Stimulated activated CD4-positive, alpha-beta T cell treated with anti-CD3 and anti-CD28 coated beads, TNF-alpha, amount 100 ng/mL, for 48 hours (primary cell): Measurements from ENCODE around the gene ACTL6B.
"Not testable (repeated sequence)": the region's sequence is repeated elsewhere in the genome, so short reads cannot be mapped to it uniquely, and the experiment has no call there.

Source experiments
- DNase-seq, 3 donors: peaks; one replicate each; pipeline ENCODE4 v3.0.0-alpha.2; 2020; ENCODE audit warnings: low read depth in 3 of 3

Gene ACTL6B

GRCh38 chr7:100671353-100672327 is 15.4 kb upstream of the ACTL6B start:
- DNase-seq, result no peak

GRCh38 chr7:100670074-100670473 is 13.8 kb upstream of the ACTL6B start:
- DNase-seq, result no peak

- not testable (repeated sequence) for DNase-seq
Measured at GRCh38 chr7:100669106-100669505, 12.9 kb upstream of the ACTL6B start.

- no peak for DNase-seq
Measured at GRCh38 chr7:100668069-100668449, 11.8 kb upstream of the ACTL6B start.

GRCh38 chr7:100667331-100668068 is 11.3 kb upstream of the ACTL6B start:
- no peak for DNase-seq

GRCh38 chr7:100665168-100665726 is 9.0 kb upstream of the ACTL6B start:
- DNase-seq, result no peak

- DNase-seq, result not testable (repeated sequence)
Measured at GRCh38 chr7:100662194-100662776, 6.0 kb upstream of the ACTL6B start.

- no peak for DNase-seq
Measured at GRCh38 chr7:100654908-100655831, 1.1 kb downstream of the ACTL6B start.

GRCh38 chr7:100649826-100650565 is 6.3 kb downstream of the ACTL6B start:
- DNase-seq, result no peak

- no peak for DNase-seq
Measured at GRCh38 chr7:100642534-100642907, 13.7 kb downstream of the ACTL6B start.

GRCh38 chr7:100641860-100642533 is 14.3 kb downstream of the ACTL6B start:
- DNase-seq, result no peak

- DNase-seq, result no peak
Measured at GRCh38 chr7:100641463-100641859, 14.8 kb downstream of the ACTL6B start, which contains the start of gene TFR2. Gene TFR2, minus strand, starts transcription at chr7:100641552. Its CDS starts 43 bp downstream, at chr7:100641509.

GRCh38 chr7:100640517-100641440 is 15.5 kb downstream of the ACTL6B start:
- no peak for DNase-seq

- DNase-seq, result no peak
Measured at GRCh38 chr7:100639995-100640516, 16.2 kb downstream of the ACTL6B start.

- peak; percentile 43 to 51 (median 44) for DNase-seq
Measured at GRCh38 chr7:100632951-100633717, 23.1 kb downstream of the ACTL6B start.

GRCh38 chr7:100630066-100630465 is 26.2 kb downstream of the ACTL6B start:
- DNase-seq, result no peak

GRCh38 chr7:100629117-100629716 is 27.0 kb downstream of the ACTL6B start:
- no peak for DNase-seq
